HK-2 (cell line): ENCODE measurements around the gene SESN1.
"Not testable (repeated sequence)": the region's sequence is repeated elsewhere in the genome, so short reads cannot be mapped to it uniquely, and the experiment has no call there.

Source experiments
- DNase-seq: peaks from one replicate; pipeline ENCODE4 v3.0.0-alpha.2; 2018; ENCODE audit not compliant: unreplicated experiment

Gene SESN1

GRCh38 chr6:109001291-109001894 lies 93.3 kb downstream of the SESN1 start:
- no peak for DNase-seq

DNA sequence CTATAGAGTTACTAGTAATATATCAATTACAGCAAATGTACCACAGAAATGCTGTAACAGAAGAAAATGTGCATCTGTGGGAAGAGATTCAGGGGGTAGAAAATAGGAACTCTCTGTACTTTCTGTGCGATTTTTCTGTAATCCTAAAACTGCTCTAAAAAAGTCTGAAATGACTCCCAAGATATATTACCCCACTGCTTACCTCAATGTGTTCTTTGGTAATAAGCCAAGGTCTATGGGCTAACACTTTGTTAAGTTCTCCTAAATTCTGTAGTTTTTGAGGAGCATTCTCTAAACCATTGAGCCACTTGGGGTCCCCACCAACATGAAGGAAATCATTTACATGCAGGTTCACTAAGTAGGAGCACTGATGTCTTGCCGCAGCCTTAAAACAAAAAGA lies 94.4 kb downstream of the SESN1 start:
- no peak for DNase-seq

- DNase-seq, result no peak
Measured at GRCh38 chr6:108999428-108999827, 95.2 kb downstream of the SESN1 start.

- no peak for DNase-seq
Measured at GRCh38 chr6:108998485-108998884, 96.2 kb downstream of the SESN1 start.

GRCh38 chr6:108996208-108996607 lies 98.4 kb downstream of the SESN1 start:
- no peak for DNase-seq

GRCh38 chr6:108995296-108995695 lies 99.3 kb downstream of the SESN1 start:
- no peak for DNase-seq

GRCh38 chr6:108993876-108994275 lies 100.8 kb downstream of the SESN1 start:
- no peak for DNase-seq

- DNase-seq, result no peak
Measured at GRCh38 chr6:108989700-108990099, 104.9 kb downstream of the SESN1 start.

DNA sequence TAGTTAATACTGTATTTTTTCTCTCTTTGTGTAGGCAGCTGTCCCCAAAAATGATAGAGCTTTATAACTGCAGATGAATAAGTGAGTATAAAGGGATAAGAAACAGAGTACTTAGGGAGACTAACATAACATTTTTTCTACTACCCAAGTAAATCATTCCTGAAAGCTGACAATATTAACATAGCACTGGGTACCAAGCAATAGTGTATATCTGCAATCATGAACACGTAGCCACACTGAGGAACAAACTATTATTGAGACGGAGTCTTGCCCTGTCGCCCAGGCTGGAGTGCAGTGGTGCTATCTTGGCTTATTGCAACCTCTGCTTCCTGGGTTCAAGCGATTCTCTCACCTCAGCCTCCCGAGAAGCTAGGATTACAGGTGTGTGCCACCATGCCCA lies 105.9 kb downstream of the SESN1 start:
- no peak for DNase-seq

- no peak for DNase-seq
Measured at GRCh38 chr6:108988296-108988695, 106.3 kb downstream of the SESN1 start.

GRCh38 chr6:108987156-108987555 lies 107.5 kb downstream of the SESN1 start:
- no peak for DNase-seq

GRCh38 chr6:108985301-108985700 lies 109.3 kb downstream of the SESN1 start:
- DNase-seq, result no peak

DNA sequence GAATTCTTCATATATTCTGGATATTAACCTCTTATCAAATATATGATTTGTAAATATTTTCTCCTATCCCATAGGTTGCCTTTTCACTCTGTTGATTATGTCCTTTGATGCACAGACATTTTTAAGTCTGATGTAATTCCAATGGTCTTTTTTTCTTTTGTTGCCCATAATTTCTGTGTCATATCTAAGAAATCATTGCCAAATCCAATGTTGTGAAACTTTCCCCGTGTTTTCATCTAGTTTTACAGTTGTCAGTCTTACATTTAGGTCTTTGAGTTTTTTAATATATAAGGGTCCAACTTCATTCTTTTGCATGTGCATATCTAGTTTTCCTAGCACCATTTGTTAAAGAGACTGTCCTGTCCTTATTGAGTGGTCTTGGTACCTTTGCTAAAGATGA lies 111.5 kb downstream of the SESN1 start:
- DNase-seq, result no peak

GRCh38 chr6:108982154-108983113 lies 112.2 kb downstream of the SESN1 start:
- DNase-seq, result no peak

- DNase-seq, result not testable (repeated sequence)
Measured at GRCh38 chr6:108978638-108979037, 116.0 kb downstream of the SESN1 start.

DNA sequence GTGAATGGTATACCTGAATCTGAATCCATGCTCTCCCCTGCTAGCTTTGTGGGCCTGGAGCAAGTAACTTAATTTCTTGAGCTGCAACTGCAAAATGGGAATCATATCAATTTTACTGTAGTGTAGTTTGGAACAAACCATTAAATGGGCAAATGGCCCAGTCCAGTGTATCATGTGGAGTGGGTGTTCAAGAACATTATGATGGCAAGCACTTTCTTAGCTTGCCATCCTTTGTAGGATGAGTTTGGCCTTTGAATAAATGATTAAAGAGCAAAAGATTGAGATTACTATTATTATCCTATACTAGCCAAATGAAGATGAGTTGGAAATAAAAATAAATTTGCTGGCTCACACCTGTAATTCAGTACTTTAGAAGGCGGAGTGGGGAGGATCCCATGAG lies 120.4 kb downstream of the SESN1 start:
- DNase-seq, result no peak

DNA sequence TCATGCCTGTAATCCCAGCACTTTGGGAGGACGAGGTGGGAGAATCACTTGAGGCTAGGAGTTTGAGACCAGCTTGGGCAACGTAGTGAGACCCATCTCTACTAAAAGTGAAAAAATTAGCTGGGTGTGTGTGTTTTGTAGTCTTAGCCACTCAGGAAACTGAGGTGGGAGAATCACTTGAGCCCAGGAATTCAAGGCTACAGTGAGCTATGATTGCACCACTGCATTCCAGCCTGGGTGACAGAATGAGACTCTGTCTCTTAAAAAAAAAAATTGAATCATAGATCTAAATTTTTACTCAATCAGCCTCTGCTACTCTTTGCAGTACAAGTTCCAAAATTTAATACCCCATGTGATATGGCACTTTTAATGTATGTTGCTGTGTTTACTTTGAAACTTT lies 124.9 kb downstream of the SESN1 start:
- DNase-seq, result no peak

DNA sequence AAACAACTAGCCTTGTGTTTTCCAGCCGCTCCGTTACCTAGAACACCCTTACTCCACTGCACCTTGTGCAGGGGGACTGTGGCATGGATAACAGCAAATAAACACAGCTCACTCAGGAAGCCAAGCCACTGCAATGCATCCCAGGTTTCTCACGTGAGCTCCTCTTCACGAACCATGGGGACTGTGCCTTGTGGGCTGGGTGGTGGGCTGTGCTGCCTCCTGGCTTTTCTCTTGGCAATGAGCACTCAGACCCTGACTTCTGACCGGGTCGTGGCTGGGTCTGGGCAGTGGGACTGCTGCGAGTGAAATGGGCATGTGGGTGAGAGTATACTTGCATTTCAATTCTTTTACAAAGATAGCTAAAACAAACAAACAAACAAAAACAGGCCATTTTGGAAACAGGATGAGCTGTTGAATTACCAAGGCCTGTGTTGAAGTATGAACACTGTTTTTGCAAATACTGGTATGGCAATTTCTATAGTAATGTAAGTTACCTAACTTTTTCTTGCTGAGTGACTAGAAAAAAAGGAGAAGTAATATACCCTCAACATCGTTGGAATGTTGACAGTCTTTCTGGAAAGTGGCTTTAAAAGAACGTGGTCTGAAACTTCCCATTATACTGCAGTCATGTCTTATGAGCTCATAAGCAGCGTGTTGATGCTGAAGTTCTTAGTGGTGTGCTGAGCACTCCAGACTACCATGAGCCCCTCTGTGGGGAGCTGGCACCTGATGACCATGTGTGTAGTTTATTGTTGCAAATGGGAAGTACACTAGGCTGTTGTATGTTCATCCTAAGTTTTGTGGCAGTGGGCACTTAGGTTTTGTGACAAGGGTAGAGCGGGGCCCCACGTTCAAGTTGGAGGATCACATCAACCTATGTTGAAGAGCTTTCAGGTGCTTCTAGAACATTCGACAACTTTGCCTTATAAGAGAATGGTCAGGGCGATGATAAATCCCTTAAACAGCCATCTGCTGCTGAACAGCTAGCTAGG lies 126.0 kb downstream of the SESN1 start:
- DNase-seq, result no peak

DNA sequence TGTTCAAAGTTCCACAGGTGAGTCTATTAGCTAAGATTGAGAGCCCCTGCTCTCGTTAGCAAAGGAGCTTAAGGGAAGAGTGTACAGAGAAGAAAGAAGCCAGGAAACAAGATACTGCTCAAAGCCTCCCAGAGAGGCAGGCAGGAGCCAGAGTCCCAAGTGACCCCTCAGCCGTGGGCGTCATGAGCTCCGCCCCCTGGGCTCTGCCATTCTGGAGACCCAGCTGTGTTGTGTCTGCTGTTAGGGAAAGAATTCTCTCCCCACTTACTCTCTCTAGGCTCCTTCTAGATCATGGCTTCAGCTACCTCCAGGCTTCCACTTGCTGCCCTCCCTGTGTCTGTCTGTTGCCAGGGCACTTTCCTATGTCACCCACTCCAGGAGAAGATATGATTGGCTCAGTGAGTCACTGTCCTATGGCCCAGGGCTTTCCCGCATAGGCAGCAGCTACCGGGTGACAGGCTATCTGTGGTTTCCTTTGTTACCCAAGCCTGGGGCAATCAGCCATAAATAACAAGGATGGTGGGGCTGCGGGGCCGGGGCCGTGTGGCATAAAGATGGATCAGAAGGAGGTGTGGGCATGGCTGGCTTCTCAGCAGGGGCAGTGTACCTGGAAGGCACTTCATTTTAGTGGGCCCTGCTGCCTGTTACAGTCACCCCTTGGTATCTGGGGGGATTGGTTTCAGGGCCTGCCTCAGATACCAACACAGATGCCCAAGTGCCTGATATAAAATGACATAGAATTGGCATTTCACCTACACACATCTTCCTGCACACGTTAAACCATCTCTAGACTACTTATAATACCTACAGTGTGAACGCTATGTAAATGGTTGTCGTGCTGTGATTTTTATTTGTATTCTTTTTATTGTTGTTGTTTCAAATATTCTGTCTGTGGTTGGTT lies 127.5 kb downstream of the SESN1 start:
- DNase-seq, result peak; percentile 70

DNA sequence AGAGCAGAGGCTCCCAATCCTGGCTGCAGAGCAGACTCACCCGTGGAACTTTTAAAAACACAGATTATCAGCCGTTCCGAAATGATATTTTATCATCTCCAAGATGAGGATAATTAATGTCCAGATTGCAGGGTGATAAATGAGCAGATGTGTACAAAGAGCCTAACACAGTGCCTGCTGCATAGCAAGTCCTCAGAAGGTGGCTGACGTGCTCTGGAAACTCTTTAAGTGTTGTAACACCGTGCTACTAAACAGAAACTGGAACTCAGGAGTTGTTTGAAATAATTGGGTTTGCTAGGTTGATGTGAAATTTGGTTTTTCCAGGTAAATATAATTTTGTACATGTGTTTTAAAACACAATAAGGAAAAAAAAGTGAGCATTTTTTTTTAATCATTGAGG lies 128.4 kb downstream of the SESN1 start:
- DNase-seq, result no peak

DNA sequence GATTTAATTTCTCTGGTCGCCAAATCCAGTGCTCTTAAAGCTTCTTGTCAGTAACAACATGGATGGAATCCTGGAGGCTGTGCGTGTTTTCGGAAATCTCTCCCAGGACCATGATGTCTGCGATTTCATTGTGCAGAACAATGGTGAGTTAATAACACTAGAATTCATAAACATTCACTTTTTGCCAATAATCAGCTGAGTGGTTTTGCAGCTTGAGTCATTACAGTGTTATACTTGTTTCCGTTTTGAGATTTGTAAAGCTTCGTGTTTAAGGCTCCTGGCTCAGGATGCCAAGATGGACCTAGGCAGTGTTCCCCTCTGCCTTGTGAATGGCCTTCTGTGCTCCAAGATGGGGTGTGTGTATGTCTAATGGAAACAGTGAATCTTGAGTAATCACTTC lies 132.7 kb downstream of the SESN1 start:
- DNase-seq, result no peak
